ENCODE measurements around the gene ICAM2.
"Not testable (repeated sequence)": the region's sequence is repeated elsewhere in the genome, so short reads cannot be mapped to it uniquely, and the experiment has no call there.

ICAM2 gene

GRCh38 chr17:63996430-63997182, 23.8 kb downstream of the ICAM2 start:
- DNase-seq: peak; percentile 53

GRCh38 chr17:63995626-63996025, 24.8 kb downstream of the ICAM2 start:
- peak; percentile 43 for DNase-seq

- DNase-seq: peak; percentile 55
Observed at GRCh38 chr17:63993368-63993985, 27.0 kb downstream of the ICAM2 start.

- no peak for DNase-seq
Observed at GRCh38 chr17:63991611-63992010, 28.8 kb downstream of the ICAM2 start.

GRCh38 chr17:63989622-63990345, 30.6 kb downstream of the ICAM2 start:
- DNase-seq: no peak

GRCh38 chr17:63988741-63989621, 31.5 kb downstream of the ICAM2 start:
- no peak for DNase-seq

GRCh38 chr17:63988127-63988478, 32.3 kb downstream of the ICAM2 start:
- no peak for DNase-seq

GRCh38 chr17:63987221-63988126, 33.0 kb downstream of the ICAM2 start:
- no peak for DNase-seq

- DNase-seq: no peak
Observed at GRCh38 chr17:63986821-63987220, 33.6 kb downstream of the ICAM2 start.

- no peak for DNase-seq
Observed at GRCh38 chr17:63985387-63986140, 34.9 kb downstream of the ICAM2 start.

GRCh38 chr17:63984651-63985386, 35.6 kb downstream of the ICAM2 start:
- DNase-seq: peak; percentile 75

GRCh38 chr17:63984236-63984635, 36.2 kb downstream of the ICAM2 start:
- DNase-seq: no peak

GRCh38 chr17:63983320-63983719, 37.1 kb downstream of the ICAM2 start:
- no peak for DNase-seq

GRCh38 chr17:63982641-63983040, 37.8 kb downstream of the ICAM2 start:
- DNase-seq: not testable (repeated sequence)

GRCh38 chr17:63978272-63979200, 41.9 kb downstream of the ICAM2 start:
- no peak for DNase-seq

GRCh38 chr17:63976702-63977101, 43.7 kb downstream of the ICAM2 start:
- no peak for DNase-seq

GRCh38 chr17:63975541-63976092, 44.8 kb downstream of the ICAM2 start:
- no peak for DNase-seq

- DNase-seq: no peak
Observed at GRCh38 chr17:63974594-63975192, 45.7 kb downstream of the ICAM2 start.
